K562 (cell line): ENCODE measurements around the gene RBM17. TPM values are rescaled to one million over a fixed set of nuclear protein-coding genes. Genes with fewer than 3 reads are reported as not detected.

Experiments
- ATAC-seq: fragments of 200-7000 bp; cut with Tn5 transposase; 3 replicates; pipeline ENCODE4 v1.9.1; 2020; ENCODE audit warnings: moderate library complexity
- BruUV-seq: library from RNA; stranded (reverse); fragments of 400-500 nt; replicated peaks from 2 replicates; lab custom pipeline; 2021; lab: Mats Ljungman, UMichigan
- CTCF ChIA-PET: fragments of 300-600 bp; formaldehyde crosslinking; extraction: SDS; loops from one replicate; lab custom pipeline; 2021; ENCODE audit warnings: low intra/inter-chr PET ratio; lab: Yijun Ruan, JAX
- POLR2A ChIA-PET: fragments of 300-600, 350-650 bp; sonication (Branson Sonifier 250); formaldehyde crosslinking; extraction: SDS; loops from one replicate; lab custom pipeline; 2021; ENCODE audit warnings: antibody characterized with exemption, inconsistent platforms; lab: Yijun Ruan, JAX
- DNase-seq, 4 experiments: peaks; one replicate each; pipeline versions ENCODE4 v3.0.0 to v3.0.0-alpha.2; 2011 to 2018; ENCODE audit warnings: low spot score in 3 of 4, mixed read lengths in 3 of 4; ENCODE audit errors: extremely low read depth in 1 of 4
- FAIRE-seq: peaks from 2 replicates; lab custom pipeline; 2011; peaks lifted over from hg19 to GRCh38; lab: Jason Lieb, UNC
- H2AFZ ChIP-seq: 2 replicates; pipeline ENCODE4 v1.6.0; 2011; ENCODE audit warnings: low read depth, low read length, control low read depth, inconsistent platforms
- H3K27ac ChIP-seq: fragments of 200-600 bp; 3 replicates; pipeline ENCODE4 v1.8.0; 2011; ENCODE audit warnings: low read depth, mild to moderate bottlenecking, control low read depth, inconsistent platforms, low read length, moderate library complexity, mixed read lengths; ENCODE audit errors: extremely low read depth
- H3K27me3 ChIP-seq, 2 experiments: fragments of 300-600 bp in 1 of 2; 2 replicates in 1 of 2; 3 replicates in 1 of 2; pipeline versions ENCODE4 v1.6.0 to v1.8.0; 2011; ENCODE audit warnings: inconsistent platforms in 2 of 2, low read length in 2 of 2, mild to moderate bottlenecking in 1 of 2, mixed read lengths in 1 of 2, moderate library complexity in 1 of 2; ENCODE audit not compliant: control insufficient read depth in 2 of 2, insufficient read depth in 2 of 2
- H3K36me3 ChIP-seq: fragments of 300-600 bp; 3 replicates; pipeline ENCODE4 v1.8.0; 2011; ENCODE audit warnings: mild to moderate bottlenecking, low read length, inconsistent platforms; ENCODE audit not compliant: control insufficient read depth, insufficient read depth
- H3K4me1 ChIP-seq, 2 experiments: fragments of 200-600 bp in 1 of 2; replicated peaks in 1 of 2; 2 replicates in 1 of 2; 3 replicates in 1 of 2; pipeline versions ENCODE4 v1.5.1 to v1.8.0; 2011; ENCODE audit warnings: inconsistent platforms in 2 of 2, low read length in 2 of 2, mild to moderate bottlenecking in 1 of 2, mixed read lengths in 1 of 2, moderate library complexity in 1 of 2; ENCODE audit not compliant: control insufficient read depth in 2 of 2, insufficient read depth in 2 of 2
- H3K4me2 ChIP-seq: 2 replicates; pipeline ENCODE4 v1.6.1; 2011; ENCODE audit warnings: low read length, control low read depth, inconsistent platforms, mixed read lengths; ENCODE audit not compliant: insufficient read depth
- H3K4me3 ChIP-seq: fragments of 200-600 bp; sonication (generic), shearing (Covaris generic); 2 replicates; pipeline ENCODE4 v1.5.1; 2016; ENCODE audit warnings: control low read depth, inconsistent platforms
- H3K79me2 ChIP-seq: fragments of 200-600 bp; 3 replicates; pipeline ENCODE4 v1.8.0; 2011; ENCODE audit warnings: low read length, inconsistent platforms; ENCODE audit not compliant: control insufficient read depth, insufficient read depth
- H3K9ac ChIP-seq, 2 experiments: 2 replicates each; pipeline versions ENCODE4 v1.6.0 to v1.6.1; 2011; ENCODE audit warnings: low read depth in 2 of 2, low read length in 2 of 2, control low read depth in 1 of 2, inconsistent platforms in 1 of 2, mild to moderate bottlenecking in 1 of 2, mixed read lengths in 1 of 2; ENCODE audit not compliant: insufficient read depth in 1 of 2
- H3K9me1 ChIP-seq: one replicate; pipeline ENCODE4 v1.6.0; 2011; ENCODE audit warnings: inconsistent platforms, mild to moderate bottlenecking, low read length, moderate library complexity; ENCODE audit not compliant: control insufficient read depth, insufficient read depth
- H3K9me3 ChIP-seq: replicated peaks from 2 replicates; pipeline ENCODE4 v1.5.1; 2011; ENCODE audit warnings: low read depth, low read length, inconsistent platforms; ENCODE audit not compliant: control insufficient read depth, insufficient read depth
- H4K20me1 ChIP-seq: replicated peaks from 2 replicates; pipeline ENCODE4 v1.6.1; 2011; ENCODE audit warnings: low read length, inconsistent platforms, mixed read lengths; ENCODE audit not compliant: control insufficient read depth, insufficient read depth
- ADNP ChIP-seq: fragments of 200-800 bp; sonication (Bioruptor generic); IDR thresholded peaks from 2 replicates; pipeline ENCODE4 v1.6.1; 2016; ENCODE audit warnings: missing genetic modification characterization, missing compliant biosample characterization
- C11orf30 ChIP-seq: fragments of 450-650 bp; IDR thresholded peaks from 2 replicates; pipeline ENCODE4 v1.6.1; 2016; ENCODE audit warnings: low read depth, mild to moderate bottlenecking
- ETV6 ChIP-seq, 3 experiments: fragments of 150-350 bp in 1 of 3; sonication (generic) in 1 of 3; formaldehyde crosslinking in 1 of 3; IDR thresholded peaks; 2 replicates each; pipeline versions ENCODE4 v1.6.1 to v1.8.0; 2014 to 2022; ENCODE audit warnings: borderline replicate concordance in 2 of 3, low read depth in 2 of 3, antibody characterized with exemption in 1 of 3, low read length in 1 of 3, mild to moderate bottlenecking in 1 of 3, missing genetic modification reagents in 1 of 3
- HDAC3 ChIP-seq: fragments of 450-650 bp; IDR thresholded peaks from 2 replicates; pipeline ENCODE4 v1.6.1; 2018; ENCODE audit warnings: borderline replicate concordance, mild to moderate bottlenecking, moderate library complexity; ENCODE audit not compliant: partially characterized antibody
- HEY1 ChIP-seq: fragments of 250-450 bp; sonication (Bioruptor Pico); IDR thresholded peaks from 2 replicates; pipeline ENCODE4 v1.5.0; 2020; ENCODE audit warnings: mild to moderate bottlenecking, moderate library complexity, borderline replicate concordance
- HLTF ChIP-seq: fragments of 450-650 bp; IDR thresholded peaks from 2 replicates; pipeline ENCODE4 v1.6.1; 2016
- JUNB ChIP-seq: fragments of 450-650 bp; formaldehyde crosslinking; conservative IDR thresholded peaks from 2 replicates; pipeline ENCODE4 v1.4.0; 2020; ENCODE audit warnings: mild to moderate bottlenecking
- MAFK ChIP-seq: IDR thresholded peaks from 2 replicates; pipeline ENCODE4 v1.6.1; 2011; ENCODE audit warnings: low read length, improper control_type of control experiment
- RBBP5 ChIP-seq: fragments of 200-600 bp; sonication (generic); IDR thresholded peaks from 2 replicates; pipeline ENCODE4 v1.6.1; 2012; ENCODE audit warnings: borderline replicate concordance, mild to moderate bottlenecking, low read length, control low read depth, inconsistent platforms; ENCODE audit not compliant: insufficient read depth, poor library complexity, severe bottlenecking
- SMAD4 ChIP-seq: fragments of 250-450 bp; sonication (Bioruptor Pico); conservative IDR thresholded peaks from 2 replicates; pipeline ENCODE4 v1.8.0; 2021; ENCODE audit warnings: inconsistent platforms, mild to moderate bottlenecking, moderate library complexity
- TEAD4 ChIP-seq, 2 experiments: sonication (generic) in 1 of 2; formaldehyde crosslinking in 1 of 2; IDR thresholded peaks; 2 replicates each; pipeline versions ENCODE4 v1.6.1 to v1.8.0; 2012 to 2022; ENCODE audit warnings: borderline replicate concordance in 1 of 2, inconsistent platforms in 1 of 2, low read length in 1 of 2, mild to moderate bottlenecking in 1 of 2, missing genetic modification reagents in 1 of 2
- ZMIZ1 ChIP-seq, 2 experiments: fragments of 150-350 bp in 1 of 2; IDR thresholded peaks; 2 replicates each; pipeline ENCODE4 v1.6.1; 2012 to 2016; ENCODE audit warnings: low read depth in 2 of 2, low read length in 2 of 2, mild to moderate bottlenecking in 1 of 2, moderate library complexity in 1 of 2
- ZNF274 ChIP-seq: IDR thresholded peaks from 2 replicates; pipeline ENCODE4 v1.6.1; 2011; ENCODE audit warnings: low read depth, mild to moderate bottlenecking, low read length, moderate library complexity, borderline replicate concordance
- WGBS: fragments of 100-300 bp; shearing (Covaris generic); methylation state at CpG from one replicate; pipeline ENCODE4 v1.1.6; 2016; ENCODE audit warnings: low coverage, mixed read lengths; ENCODE audit not compliant: insufficient coverage; ENCODE audit errors: missing lambda C conversion rate; 5-methylcytosine and 5-hydroxymethylcytosine counted together
- in situ Hi-C: fragments of 300-500 bp; cut with MboI; formaldehyde crosslinking; loops from 4 replicates; pipeline ENCODE4 v1.15.0; 2018; ENCODE audit warnings: inconsistent platforms, mixed read lengths
- intact Hi-C: fragments of 100-400 bp; cut with micrococcal nuclease; formaldehyde crosslinking; loops from 2 replicates; pipeline ENCODE4 v1.14.2; 2022
- polyA plus RNA-seq, 8 experiments: library from polyadenylated mRNA; depleted of rRNA in 4 of 8; stranded (reverse) in 5 of 8; unstranded in 3 of 8; fragments of >200 nt; fragmentation: Nextera tagmentation in 2 of 8; fragmentation: Illumina TruSeq in 1 of 8; extraction: Ambion mirVana in 2 of 8; extraction: Trizol in 1 of 8; gene quantifications; 2 replicates each; pipeline versions ENCODE4 v1.2.1 to v1.2.3, GENCODE V29; 2011 to 2014; ENCODE audit warnings: inconsistent platforms in 1 of 8, missing spikeins in 1 of 8
- total RNA-seq, 7 experiments: library from RNA; depleted of rRNA in 6 of 7; stranded (reverse); fragments of >200 nt in 6 of 7; fragmentation: Illumina TruSeq in 2 of 7; extraction: Trizol in 2 of 7; gene quantifications; 2 replicates each; pipeline versions ENCODE4 v1.2.1 to v1.2.3, GENCODE V29; 2011 to 2021; ENCODE audit warnings: low replicate concordance in 1 of 7

The RBM17 gene
- total and polyA plus RNA-seq, 9 of the 15 experiments (the other 6 are each of a cell fraction or from before 2014, with no cell fraction given) = 23.6 to 217 (median 124) TPM

GRCh38 chr10:6064119-6064518, 24.7 kb upstream of the RBM17 start:
- H2AFZ ChIP-seq = no peak overlapping the region
- H3K27me3 ChIP-seq = peaks cover 12 to 14% of the 10 kb centered on the region in 2 experiments
- no peaks in the 10 kb centered on the region for H3K9me1 ChIP-seq
- CTCF ChIA-PET = no interaction called here
- 34% methylated on average over 7 of the region's 7 CpGs for WGBS
- H3K79me2 ChIP-seq = no peaks in the 10 kb centered on the region
- intact Hi-C loops = no loop called here
- no peaks in the 10 kb centered on the region for H3K9me3 ChIP-seq
- in situ Hi-C loops = no loop called here
- H3K4me2 ChIP-seq = no peak overlapping the region
- H4K20me1 ChIP-seq = no peaks in the 10 kb centered on the region
- H3K36me3 ChIP-seq = no peaks in the 10 kb centered on the region
- POLR2A ChIA-PET = no interaction called here
- H3K4me3 ChIP-seq = no peak overlapping the region
- H3K27ac ChIP-seq = no peak overlapping the region
- H3K4me1 ChIP-seq = peaks cover 0 to 3% of the 10 kb centered on the region in 2 experiments; a peak in 1 of 5 replicates
- TF ChIP-seq RBBP5 (no peak), TEAD4 (IDR thresholded peaks at IDR 0.05; ENCODE audit: low read length) (no peak), TEAD4 (CRISPR knock-in tag; IDR thresholded peaks at IDR 0.05; ENCODE audit: borderline replicate concordance) (no peak), SMAD4 (CRISPR knock-in tag) (no peak), ZNF274 (no peak), HEY1 (no peak), ETV6 (IDR thresholded peaks at IDR 0.05; ENCODE audit: borderline replicate concordance in 1 of 2, low read depth in 2 of 2, low read length in 1 of 2) (no peak), ETV6 (CRISPR knock-in tag; IDR thresholded peaks at IDR 0.05; ENCODE audit: borderline replicate concordance) (no peak), HDAC3 (no peak), HLTF (no peak), ZMIZ1 (IDR thresholded peaks at IDR 0.05; ENCODE audit: low read depth in 2 of 2, low read length in 2 of 2) (no peak), JUNB (no peak), ADNP (tag) (no peak), MAFK (no peak), C11orf30 (no peak)
- BruUV-seq = no TSS peak
- no peak for DNase-seq
- ATAC-seq = no peak
- no peak overlapping the region for H3K9ac ChIP-seq
- FAIRE-seq = no peak
